ENCODE results near the gene OSBPL10. TPM values are rescaled to one million over a fixed set of nuclear protein-coding genes. Genes with fewer than 3 reads are reported as not detected.

The OSBPL10 gene
- polyA plus RNA-seq, 1 donor from 2014 or later, result 2.0 TPM

DNA sequence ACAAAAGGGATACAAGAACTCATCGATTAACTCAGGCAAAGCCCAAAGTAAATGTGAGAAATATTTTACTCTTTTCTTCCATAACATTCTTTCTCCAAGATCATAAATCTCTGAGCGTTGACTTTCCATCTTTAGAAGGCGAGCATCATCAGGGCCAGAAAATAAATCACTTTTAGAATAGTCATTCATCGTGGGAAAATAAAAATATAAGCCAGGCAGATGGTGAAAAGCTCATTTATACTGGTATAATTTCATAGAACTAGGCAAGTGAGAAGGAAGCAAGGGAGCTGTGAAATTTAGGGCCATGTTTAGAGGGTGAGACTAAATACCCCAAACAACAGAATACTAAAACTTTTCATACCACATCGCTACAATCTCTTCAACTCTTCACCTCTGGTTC, 257.4 kb downstream of the OSBPL10 start:
- no peaks in the 10 kb centered on the region for H4K20me1 ChIP-seq (ENCODE audit: insufficient read depth)
- no peak overlapping the region for H3K9ac ChIP-seq (ENCODE audit: low read length)
- no peak overlapping the region for H3K4me2 ChIP-seq (ENCODE audit: low read length)
- no peaks in the 10 kb centered on the region for H3K79me2 ChIP-seq (replicated peaks; ENCODE audit: insufficient read depth, low read length)
- no peaks in the 10 kb centered on the region for H3F3A ChIP-seq (ENCODE audit: insufficient read depth, low read length, poor library complexity, severe bottlenecking)
- no peaks in the 10 kb centered on the region for H3K9me2 ChIP-seq (ENCODE audit: insufficient read depth, low read length)
- no peaks in the 10 kb centered on the region for H3K36me3 ChIP-seq (ENCODE audit: insufficient read depth, low read length)
- no peak overlapping the region for H2AFZ ChIP-seq (ENCODE audit: low read depth, low read length)
- no peak overlapping the region for H3K27ac ChIP-seq (ENCODE audit: low read length)
- no peak overlapping the region for H3K4me3 ChIP-seq (ENCODE audit: low read length)
- no peak for TF ChIP-seq RAD21 (conservative IDR thresholded peaks at IDR 0.05)
- TF ChIP-seq SMC3 (conservative IDR thresholded peaks at IDR 0.05; ENCODE audit: poor library complexity), result no peak
- TF ChIP-seq EP300 (conservative IDR thresholded peaks at IDR 0.05; ENCODE audit: poor library complexity, severe bottlenecking), result no peak
- TF ChIP-seq REST (IDR thresholded peaks at IDR 0.05; ENCODE audit: borderline replicate concordance), result no peak
- TF ChIP-seq MXI1 (conservative IDR thresholded peaks at IDR 0.05; ENCODE audit: poor library complexity, severe bottlenecking), result no peak
- no peak for TF ChIP-seq TAF1 (IDR thresholded peaks at IDR 0.05; ENCODE audit: low read depth)
- TF ChIP-seq EZH2 (IDR thresholded peaks at IDR 0.05; ENCODE audit: borderline replicate concordance, insufficient read depth, low read length, poor library complexity, severe bottlenecking), result no peak
- no peak for TF ChIP-seq CTCF (IDR thresholded peaks at IDR 0.05; ENCODE audit: poor library complexity, severe bottlenecking)
- H3K9me3 ChIP-seq (ENCODE audit: low read length), result no peaks in the 10 kb centered on the region
- H3K27me3 ChIP-seq (ENCODE audit: insufficient read depth, low read depth, low read length), result no peaks in the 10 kb centered on the region

- H3K4me3 ChIP-seq (ENCODE audit: low read length), result no peak overlapping the region
- no peaks in the 10 kb centered on the region for H3K36me3 ChIP-seq (ENCODE audit: insufficient read depth, low read length)
- no peaks in the 10 kb centered on the region for H3K9me2 ChIP-seq (ENCODE audit: insufficient read depth, low read length)
- H3K9ac ChIP-seq (ENCODE audit: low read length), result no peak overlapping the region
- no peaks in the 10 kb centered on the region for H3K79me2 ChIP-seq (replicated peaks; ENCODE audit: insufficient read depth, low read length)
- H3F3A ChIP-seq (ENCODE audit: insufficient read depth, low read length, poor library complexity, severe bottlenecking), result no peaks in the 10 kb centered on the region
- no peak overlapping the region for H3K4me2 ChIP-seq (ENCODE audit: low read length)
- no peak overlapping the region for H3K27ac ChIP-seq (ENCODE audit: low read length)
- H4K20me1 ChIP-seq (ENCODE audit: insufficient read depth), result no peaks in the 10 kb centered on the region
- H3K27me3 ChIP-seq (ENCODE audit: insufficient read depth, low read depth, low read length), result no peaks in the 10 kb centered on the region
- H2AFZ ChIP-seq (ENCODE audit: low read depth, low read length), result no peak overlapping the region
- no peaks in the 10 kb centered on the region for H3K9me3 ChIP-seq (ENCODE audit: low read length)
- TF ChIP-seq MXI1 (conservative IDR thresholded peaks at IDR 0.05; ENCODE audit: poor library complexity, severe bottlenecking) (no peak), RAD21 (conservative IDR thresholded peaks at IDR 0.05) (no peak), POLR2AphosphoS5 (IDR thresholded peaks at IDR 0.05) (no peak), TAF1 (IDR thresholded peaks at IDR 0.05; ENCODE audit: low read depth) (no peak), EZH2 (IDR thresholded peaks at IDR 0.05; ENCODE audit: borderline replicate concordance, insufficient read depth, low read length, poor library complexity, severe bottlenecking) (no peak), CTCF (IDR thresholded peaks at IDR 0.05; ENCODE audit: poor library complexity, severe bottlenecking) (no peak), EP300 (conservative IDR thresholded peaks at IDR 0.05; ENCODE audit: poor library complexity, severe bottlenecking) (no peak), SMC3 (conservative IDR thresholded peaks at IDR 0.05; ENCODE audit: poor library complexity) (no peak), REST (IDR thresholded peaks at IDR 0.05; ENCODE audit: borderline replicate concordance) (no peak)
These were observed 259.4 kb downstream of the OSBPL10 start for GRCh38 chr3:31721676-31722075.

Data from neural cell (in vitro differentiated cells).